Osteocyte (in vitro differentiated cells): Measurements from ENCODE around the gene PEAR1. TPM values are rescaled to one million over a fixed set of nuclear protein-coding genes. Genes with fewer than 3 reads are reported as not detected.

Source experiments
- DNase-seq: peaks from one replicate; pipeline ENCODE4 v3.0.0; 2021; ENCODE audit warnings: mixed read lengths; ENCODE audit not compliant: unreplicated experiment; ENCODE audit errors: extremely low spot score
- H3K27ac Mint-ChIP-seq: one replicate; pipeline ENCODE4 v1.8.0; 2021; ENCODE audit warnings: mild to moderate bottlenecking, mixed read lengths; ENCODE audit not compliant: unreplicated experiment
- H3K27me3 Mint-ChIP-seq: one replicate; pipeline ENCODE4 v1.8.0; 2021; ENCODE audit warnings: mixed read lengths; ENCODE audit not compliant: unreplicated experiment
- H3K36me3 Mint-ChIP-seq: one replicate; pipeline ENCODE4 v1.8.0; 2021; ENCODE audit warnings: mixed read lengths; ENCODE audit not compliant: unreplicated experiment
- H3K4me1 Mint-ChIP-seq: one replicate; pipeline ENCODE4 v1.8.0; 2021; ENCODE audit warnings: mixed read lengths; ENCODE audit not compliant: unreplicated experiment
- H3K4me3 Mint-ChIP-seq: one replicate; pipeline ENCODE4 v1.8.0; 2021; ENCODE audit warnings: mild to moderate bottlenecking, moderate library complexity, mixed read lengths; ENCODE audit not compliant: unreplicated experiment
- H3K9me3 Mint-ChIP-seq: one replicate; pipeline ENCODE4 v1.8.0; 2021; ENCODE audit warnings: mixed read lengths; ENCODE audit not compliant: unreplicated experiment
- CTCF ChIP-seq: fragments of 200-600 bp; sonication (generic); IDR thresholded peaks from 2 replicates; pipeline ENCODE4 v1.5.0; 2021; ENCODE audit warnings: antibody characterized with exemption, mild to moderate bottlenecking, moderate library complexity
- total RNA-seq: library from RNA; stranded (reverse); gene quantifications from 2 replicates; pipeline ENCODE4 v1.2.1, GENCODE V29; 2021

PEAR1 gene
- total RNA-seq, 1 donor from 2014 or later = 27.4 TPM

- H3K36me3 Mint-ChIP-seq = peaks cover 2% of the 10 kb centered on the region
- no peak overlapping the region for H3K27ac Mint-ChIP-seq
- H3K27me3 Mint-ChIP-seq = peaks cover 43% of the 10 kb centered on the region
- no peaks in the 10 kb centered on the region for H3K9me3 Mint-ChIP-seq
- DNase-seq = no peak
- H3K4me3 Mint-ChIP-seq = no peak overlapping the region
- peaks cover 10% of the 10 kb centered on the region for H3K4me1 Mint-ChIP-seq
- TF ChIP-seq CTCF = no peak
These were observed 28.3 kb upstream of the PEAR1 start for GRCh38 chr1:156865258-156865657.

GRCh38 chr1:156865865-156866248 is 27.7 kb upstream of the PEAR1 start:
- TF ChIP-seq CTCF = no peak
- H3K27me3 Mint-ChIP-seq = peaks cover 41% of the 10 kb centered on the region
- peaks cover 2% of the 10 kb centered on the region for H3K36me3 Mint-ChIP-seq
- H3K4me1 Mint-ChIP-seq = peaks cover 14% of the 10 kb centered on the region
- no peak for DNase-seq
- H3K9me3 Mint-ChIP-seq = no peaks in the 10 kb centered on the region
- H3K4me3 Mint-ChIP-seq = no peak overlapping the region
- no peak overlapping the region for H3K27ac Mint-ChIP-seq

- DNase-seq = no peak
- no peak overlapping the region for H3K27ac Mint-ChIP-seq
- TF ChIP-seq CTCF = no peak
- H3K4me3 Mint-ChIP-seq = no peak overlapping the region
- H3K9me3 Mint-ChIP-seq = no peaks in the 10 kb centered on the region
- peaks cover 2% of the 10 kb centered on the region for H3K36me3 Mint-ChIP-seq
- peaks cover 18% of the 10 kb centered on the region for H3K4me1 Mint-ChIP-seq
- H3K27me3 Mint-ChIP-seq = peaks cover 37% of the 10 kb centered on the region
These were observed 27.1 kb upstream of the PEAR1 start for GRCh38 chr1:156866249-156866909.

- Mint-ChIP-seq H3K27me3 (peaks cover 24% of the 10 kb centered on the region), H3K9me3 (no peaks in the 10 kb centered on the region), H3K4me1 (peaks cover 15% of the 10 kb centered on the region), H3K36me3 (peaks cover 2% of the 10 kb centered on the region), H3K27ac (no peak overlapping the region), H3K4me3 (no peak overlapping the region)
- DNase-seq = no peak
- no peak for TF ChIP-seq CTCF
These were observed 25.2 kb upstream of the PEAR1 start for GRCh38 chr1:156868341-156868740.

GRCh38 chr1:156869455-156869854 is 24.1 kb upstream of the PEAR1 start:
- no peak for DNase-seq
- no peak overlapping the region for H3K4me3 Mint-ChIP-seq
- TF ChIP-seq CTCF = no peak
- no peaks in the 10 kb centered on the region for H3K9me3 Mint-ChIP-seq
- no peaks in the 10 kb centered on the region for H3K36me3 Mint-ChIP-seq
- H3K27ac Mint-ChIP-seq = no peak overlapping the region
- H3K27me3 Mint-ChIP-seq = peaks cover 18% of the 10 kb centered on the region
- H3K4me1 Mint-ChIP-seq = peaks cover 15% of the 10 kb centered on the region
